ENCODE results near the gene ADRA2B. TPM values are rescaled to one million over a fixed set of nuclear protein-coding genes. Genes with fewer than 3 reads are reported as not detected.

Gene ADRA2B
- total and polyA plus RNA-seq, 2 experiments from 2014 or later: not detected

DNA sequence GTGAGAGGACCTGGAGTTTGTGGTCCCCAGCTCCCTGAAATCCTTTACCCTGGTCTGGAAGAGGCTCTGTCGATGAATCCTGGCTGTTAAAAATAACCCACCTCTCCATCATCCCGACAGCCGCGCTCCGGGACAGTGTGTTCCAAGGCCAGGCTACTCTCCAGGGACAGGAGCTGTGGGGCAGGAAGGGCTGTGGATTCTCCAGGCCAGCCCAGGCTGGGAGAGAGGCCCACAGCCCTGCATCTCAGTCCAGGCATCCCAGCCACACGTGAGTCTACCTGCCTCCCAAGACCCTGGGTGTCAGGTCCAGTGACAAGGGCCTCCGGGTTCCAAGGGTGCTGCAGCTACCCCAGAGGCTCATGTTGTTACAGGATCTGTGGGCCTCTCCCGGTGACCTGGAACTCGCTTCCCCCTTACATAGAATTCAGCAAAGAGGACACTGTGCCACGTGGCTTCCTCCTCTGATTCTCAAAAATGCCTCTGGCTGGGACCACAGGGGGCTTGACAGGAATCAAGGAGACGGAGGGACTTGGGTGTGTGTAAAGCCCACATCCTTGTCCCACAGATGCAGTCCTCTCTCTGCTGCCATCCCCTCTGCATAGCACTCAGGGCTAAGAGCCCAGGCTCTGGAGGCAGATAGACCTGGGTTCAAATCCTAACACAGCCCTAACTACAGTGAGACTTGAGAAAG, 17.3 kb downstream of the ADRA2B start:
- Histone ChIP-seq H3K4me3 (no peak overlapping the region), H3K9me2 (ENCODE audit: insufficient read depth) (no peaks in the 10 kb centered on the region), H3K36me3 (ENCODE audit: low read depth) (no peaks in the 10 kb centered on the region), H3K79me2 (ENCODE audit: insufficient read depth) (no peaks in the 10 kb centered on the region), H3F3A (ENCODE audit: insufficient read depth) (no peaks in the 10 kb centered on the region), H3K27me3 (replicated peaks; ENCODE audit: insufficient read depth) (peaks cover 5% of the 10 kb centered on the region), H3K4me2 (ENCODE audit: unreplicated experiment) (no peak overlapping the region), H3K9me3 (ENCODE audit: low read depth) (no peaks in the 10 kb centered on the region), H2AFZ (no peak overlapping the region), H3K4me1 (ENCODE audit: insufficient read depth) (no peaks in the 10 kb centered on the region), H4K20me1 (ENCODE audit: insufficient read depth) (no peaks in the 10 kb centered on the region), H3K27ac (no peak overlapping the region), H3K9ac (no peak overlapping the region)
- no peak for TF ChIP-seq EZH2 (IDR thresholded peaks at IDR 0.05; ENCODE audit: insufficient read depth, poor library complexity, severe bottlenecking)
- no peak for TF ChIP-seq EZH2phosphoT487 (IDR thresholded peaks at IDR 0.05; ENCODE audit: insufficient read depth, low read depth)
- DNase-seq: no peak
- 70 to 74% methylated on average over 11 of the region's 11 CpGs for WGBS, 2 experiments (ENCODE audit: low coverage in 1 of 2, low lambda C conversion rate in 2 of 2, missing lambda C conversion rate in 2 of 2)
- in situ Hi-C loops (cut with MboI): no loop called here

DNA sequence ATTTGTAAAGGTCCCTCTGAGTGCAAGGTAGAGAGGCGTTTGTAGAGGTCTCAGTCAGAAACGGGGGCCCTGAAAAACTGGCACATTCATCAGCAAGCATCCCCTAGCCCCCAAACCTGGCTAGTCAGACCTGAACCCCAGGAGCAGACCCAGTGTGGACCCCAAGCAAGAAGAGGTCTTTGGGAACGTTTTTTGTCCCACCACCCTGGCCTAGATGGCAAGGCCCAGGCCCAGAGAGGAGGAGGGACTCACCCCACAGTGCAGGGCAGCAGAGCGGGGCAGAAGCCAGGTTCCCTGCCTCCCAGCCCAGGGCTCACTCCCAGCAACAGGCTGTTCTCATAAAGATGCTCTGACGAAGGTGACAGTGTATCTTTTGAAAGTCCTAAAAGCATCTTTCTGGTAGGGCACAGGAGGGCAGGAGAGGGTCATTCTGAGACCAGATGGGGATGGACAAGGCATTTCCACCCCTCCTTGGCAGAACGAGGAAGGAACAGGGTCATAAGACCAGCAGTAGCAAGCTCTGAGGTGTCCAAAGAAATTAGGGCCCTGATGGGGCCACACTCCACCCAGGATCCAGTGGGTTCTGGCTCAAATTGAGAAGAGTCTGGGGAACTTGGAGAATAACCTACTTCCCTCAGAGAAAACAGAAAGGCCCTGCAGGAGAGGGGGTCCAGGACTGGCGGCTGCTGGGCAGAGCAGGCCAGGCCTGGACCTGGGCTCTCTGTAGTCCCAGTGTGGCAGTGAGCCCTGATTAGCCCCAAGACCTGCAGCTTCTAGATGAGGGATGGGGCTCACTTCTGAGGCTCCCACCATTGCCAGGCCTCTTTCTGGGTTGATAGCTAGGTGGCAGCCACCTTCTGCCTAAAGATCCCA, 18.2 kb downstream of the ADRA2B start:
- H3F3A ChIP-seq (ENCODE audit: insufficient read depth): no peaks in the 10 kb centered on the region
- H3K9me2 ChIP-seq (ENCODE audit: insufficient read depth): no peaks in the 10 kb centered on the region
- DNase-seq: no peak
- no peak overlapping the region for H3K4me3 ChIP-seq
- in situ Hi-C loops (cut with MboI): no loop called here
- no peak overlapping the region for H3K4me2 ChIP-seq (ENCODE audit: unreplicated experiment)
- H3K4me1 ChIP-seq (ENCODE audit: insufficient read depth): no peaks in the 10 kb centered on the region
- no peaks in the 10 kb centered on the region for H3K79me2 ChIP-seq (ENCODE audit: insufficient read depth)
- H3K9me3 ChIP-seq (ENCODE audit: low read depth): no peaks in the 10 kb centered on the region
- no peak overlapping the region for H3K9ac ChIP-seq
- no peaks in the 10 kb centered on the region for H4K20me1 ChIP-seq (ENCODE audit: insufficient read depth)
- 58 to 65% methylated on average over 7 of the region's 7 CpGs for WGBS, 2 experiments (ENCODE audit: low coverage in 1 of 2, low lambda C conversion rate in 2 of 2, missing lambda C conversion rate in 2 of 2)
- no peak overlapping the region for H3K27ac ChIP-seq
- H3K27me3 ChIP-seq (replicated peaks; ENCODE audit: insufficient read depth): peaks cover 14% of the 10 kb centered on the region
- no peaks in the 10 kb centered on the region for H3K36me3 ChIP-seq (ENCODE audit: low read depth)
- no peak for TF ChIP-seq EZH2 (IDR thresholded peaks at IDR 0.05; ENCODE audit: insufficient read depth, poor library complexity, severe bottlenecking)
- no peak for TF ChIP-seq EZH2phosphoT487 (IDR thresholded peaks at IDR 0.05; ENCODE audit: insufficient read depth, low read depth)
- H2AFZ ChIP-seq: no peak overlapping the region

DNA sequence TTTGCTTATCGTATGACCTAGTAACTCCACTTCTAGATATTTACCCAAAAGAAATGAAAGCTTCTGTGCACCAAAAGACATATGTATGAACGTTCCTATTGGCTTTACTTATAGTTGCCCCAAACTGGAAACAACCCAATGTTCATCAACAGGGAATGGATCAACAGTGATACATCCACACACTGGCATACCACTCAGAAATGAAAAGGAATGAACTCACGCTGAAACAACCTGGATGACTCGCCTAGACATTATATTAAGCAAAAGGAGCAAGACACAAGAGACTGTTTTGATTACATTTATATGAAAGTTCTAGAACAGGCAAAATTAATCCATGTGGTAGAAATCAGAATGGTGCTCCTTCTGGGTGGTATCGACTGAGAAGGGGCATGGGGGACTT, 18.9 kb downstream of the ADRA2B start:
- H3K36me3 ChIP-seq (ENCODE audit: low read depth): no peaks in the 10 kb centered on the region
- TF ChIP-seq EZH2phosphoT487 (IDR thresholded peaks at IDR 0.05; ENCODE audit: insufficient read depth, low read depth) (no peak), EZH2 (IDR thresholded peaks at IDR 0.05; ENCODE audit: insufficient read depth, poor library complexity, severe bottlenecking) (no peak)
- no peak overlapping the region for H3K9ac ChIP-seq
- H3K27me3 ChIP-seq (replicated peaks; ENCODE audit: insufficient read depth): peaks cover 15% of the 10 kb centered on the region
- no peak overlapping the region for H3K27ac ChIP-seq
- 64 to 65% methylated on average over 5 of the region's 5 CpGs for WGBS, 2 experiments (ENCODE audit: low coverage in 1 of 2, low lambda C conversion rate in 2 of 2, missing lambda C conversion rate in 2 of 2)
- in situ Hi-C loops (cut with MboI): no loop called here
- no peak overlapping the region for H3K4me2 ChIP-seq (ENCODE audit: unreplicated experiment)
- no peaks in the 10 kb centered on the region for H3K9me3 ChIP-seq (ENCODE audit: low read depth)
- no peak overlapping the region for H3K4me3 ChIP-seq
- H3K79me2 ChIP-seq (ENCODE audit: insufficient read depth): no peaks in the 10 kb centered on the region
- no peak for DNase-seq
- no peak overlapping the region for H2AFZ ChIP-seq
- H3F3A ChIP-seq (ENCODE audit: insufficient read depth): no peaks in the 10 kb centered on the region
- no peaks in the 10 kb centered on the region for H3K9me2 ChIP-seq (ENCODE audit: insufficient read depth)
- no peaks in the 10 kb centered on the region for H4K20me1 ChIP-seq (ENCODE audit: insufficient read depth)
- H3K4me1 ChIP-seq (ENCODE audit: insufficient read depth): no peaks in the 10 kb centered on the region

DNA sequence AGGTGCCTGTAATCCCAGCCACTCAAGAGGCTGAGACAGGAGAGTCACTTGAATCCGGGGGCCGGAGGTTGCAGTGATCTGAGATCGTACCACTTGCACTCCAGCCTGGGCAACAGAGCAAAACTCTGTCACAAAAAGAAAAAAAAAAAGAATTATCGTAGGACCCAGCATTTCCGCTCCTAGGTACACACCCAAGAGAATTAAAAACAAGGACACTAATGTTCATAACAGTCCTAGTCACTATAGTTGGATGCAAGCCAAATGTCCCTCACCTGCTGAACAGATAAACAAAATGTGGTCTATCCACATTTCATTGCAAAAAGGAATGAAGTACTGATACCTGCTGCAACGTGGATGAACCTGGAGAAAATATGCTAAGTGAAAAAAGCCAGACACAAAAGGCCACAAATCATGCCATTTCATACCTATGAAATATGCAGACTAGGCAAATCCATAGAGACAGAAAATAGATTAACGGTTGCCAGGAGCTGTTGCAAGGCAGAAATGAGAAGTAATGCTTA, 21.2 kb downstream of the ADRA2B start:
- in situ Hi-C loops (cut with MboI): no loop called here
- Histone ChIP-seq H3K9ac (no peak overlapping the region), H3K36me3 (ENCODE audit: low read depth) (no peaks in the 10 kb centered on the region), H3F3A (ENCODE audit: insufficient read depth) (no peaks in the 10 kb centered on the region), H2AFZ (no peak overlapping the region), H4K20me1 (ENCODE audit: insufficient read depth) (no peaks in the 10 kb centered on the region), H3K27ac (no peak overlapping the region), H3K9me2 (ENCODE audit: insufficient read depth) (no peaks in the 10 kb centered on the region), H3K79me2 (ENCODE audit: insufficient read depth) (no peaks in the 10 kb centered on the region), H3K27me3 (replicated peaks; ENCODE audit: insufficient read depth) (peaks cover 15% of the 10 kb centered on the region), H3K4me2 (ENCODE audit: unreplicated experiment) (no peak overlapping the region), H3K4me3 (no peak overlapping the region), H3K9me3 (ENCODE audit: low read depth) (no peaks in the 10 kb centered on the region), H3K4me1 (ENCODE audit: insufficient read depth) (no peaks in the 10 kb centered on the region)
- TF ChIP-seq EZH2phosphoT487 (IDR thresholded peaks at IDR 0.05; ENCODE audit: insufficient read depth, low read depth) (no peak), EZH2 (IDR thresholded peaks at IDR 0.05; ENCODE audit: insufficient read depth, poor library complexity, severe bottlenecking) (no peak)
- 63% methylated on average over 7 of the region's 7 CpGs for WGBS, 2 experiments (ENCODE audit: low coverage in 1 of 2, low lambda C conversion rate in 2 of 2, missing lambda C conversion rate in 2 of 2)
- no peak for DNase-seq
